ENCODE results near the gene CNIH3.

CNIH3 gene

GRCh38 chr1:224691148-224691925, 75.2 kb downstream of the CNIH3 start:
- no peak overlapping the region for H3K4me2 ChIP-seq (ENCODE audit: low read length)
- peaks cover 4% of the 10 kb centered on the region for H3K27me3 ChIP-seq (ENCODE audit: control insufficient read depth, insufficient read depth, low read length)
- no peaks in the 10 kb centered on the region for H3K9me3 ChIP-seq (replicated peaks; ENCODE audit: low read length)
- no peaks in the 10 kb centered on the region for H3K36me3 ChIP-seq (ENCODE audit: insufficient read depth, low read length)
- H3K9ac ChIP-seq (ENCODE audit: low read depth, low read length) = no peak overlapping the region
- H3K4me1 ChIP-seq (ENCODE audit: control insufficient read depth, insufficient read depth, low read length) = no peaks in the 10 kb centered on the region
- no peak overlapping the region for H3K4me3 ChIP-seq (ENCODE audit: low read length)

- H3K4me3 ChIP-seq (ENCODE audit: low read length) = no peak overlapping the region
- H3K9me3 ChIP-seq (replicated peaks; ENCODE audit: low read length) = no peaks in the 10 kb centered on the region
- peaks cover 7% of the 10 kb centered on the region for H3K27me3 ChIP-seq (ENCODE audit: control insufficient read depth, insufficient read depth, low read length)
- H3K9ac ChIP-seq (ENCODE audit: low read depth, low read length) = no peak overlapping the region
- no peaks in the 10 kb centered on the region for H3K4me1 ChIP-seq (ENCODE audit: control insufficient read depth, insufficient read depth, low read length)
- no peak overlapping the region for H3K4me2 ChIP-seq (ENCODE audit: low read length)
- H3K36me3 ChIP-seq (ENCODE audit: insufficient read depth, low read length) = no peaks in the 10 kb centered on the region
Measured at GRCh38 chr1:224694969-224695368, 78.9 kb downstream of the CNIH3 start.

GRCh38 chr1:224696021-224696420, 79.9 kb downstream of the CNIH3 start:
- H3K9ac ChIP-seq (ENCODE audit: low read depth, low read length) = no peak overlapping the region
- no peaks in the 10 kb centered on the region for H3K9me3 ChIP-seq (replicated peaks; ENCODE audit: low read length)
- H3K4me2 ChIP-seq (ENCODE audit: low read length) = no peak overlapping the region
- no peak overlapping the region for H3K4me3 ChIP-seq (ENCODE audit: low read length)
- H3K27me3 ChIP-seq (ENCODE audit: control insufficient read depth, insufficient read depth, low read length) = peaks cover 7% of the 10 kb centered on the region
- no peaks in the 10 kb centered on the region for H3K4me1 ChIP-seq (ENCODE audit: control insufficient read depth, insufficient read depth, low read length)
- H3K36me3 ChIP-seq (ENCODE audit: insufficient read depth, low read length) = no peaks in the 10 kb centered on the region

DNA sequence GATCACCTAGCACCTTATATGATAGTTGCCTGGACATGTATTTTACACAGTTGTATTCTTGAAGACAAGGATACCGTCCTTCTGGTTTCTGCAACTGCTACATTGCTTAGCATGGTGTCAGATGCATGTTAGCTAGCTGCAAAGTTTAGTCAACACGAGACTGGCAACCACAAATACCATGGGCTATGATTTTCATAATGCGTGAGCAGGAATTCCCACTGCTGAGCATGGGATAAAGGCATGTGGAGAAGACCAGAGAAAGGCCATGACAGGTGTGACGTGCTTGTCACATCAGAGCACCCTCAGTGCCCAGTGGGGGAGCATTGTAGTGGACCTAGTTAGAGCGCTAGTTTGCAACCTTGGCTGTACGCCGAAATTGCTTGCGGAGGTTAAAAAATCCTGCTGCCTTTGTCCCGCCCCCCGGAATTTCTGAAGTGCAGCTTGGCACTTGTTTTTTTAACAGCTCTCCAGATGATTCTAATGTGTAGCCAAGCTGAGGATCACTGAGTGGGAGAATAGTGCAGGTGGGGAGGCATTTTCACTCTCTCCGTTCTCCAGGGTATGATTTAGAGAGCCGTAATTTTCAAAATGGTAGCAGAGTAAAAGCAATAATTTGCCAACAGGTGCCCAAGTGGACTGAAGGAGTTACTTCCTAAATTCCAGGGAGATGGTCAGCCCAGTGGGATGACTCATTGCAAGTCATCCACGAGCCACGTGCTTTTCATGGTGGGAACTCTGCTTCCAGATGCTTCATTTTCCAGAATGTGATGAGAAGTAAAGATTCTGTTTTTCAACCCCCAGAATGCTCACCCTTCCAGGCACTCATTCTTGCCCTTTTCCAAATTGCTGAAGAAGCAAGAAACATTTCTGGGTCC, 81.0 kb downstream of the CNIH3 start:
- Histone ChIP-seq H3K4me3 (ENCODE audit: low read length) (no peak overlapping the region), H3K27me3 (ENCODE audit: control insufficient read depth, insufficient read depth, low read length) (peaks cover 10% of the 10 kb centered on the region), H3K4me2 (ENCODE audit: low read length) (no peak overlapping the region), H3K36me3 (ENCODE audit: insufficient read depth, low read length) (no peaks in the 10 kb centered on the region), H3K9me3 (replicated peaks; ENCODE audit: low read length) (no peaks in the 10 kb centered on the region), H3K9ac (ENCODE audit: low read depth, low read length) (no peak overlapping the region), H3K4me1 (ENCODE audit: control insufficient read depth, insufficient read depth, low read length) (no peaks in the 10 kb centered on the region)

- Histone ChIP-seq H3K4me1 (ENCODE audit: control insufficient read depth, insufficient read depth, low read length) (no peaks in the 10 kb centered on the region), H3K27me3 (ENCODE audit: control insufficient read depth, insufficient read depth, low read length) (peaks cover 10% of the 10 kb centered on the region), H3K9ac (ENCODE audit: low read depth, low read length) (no peak overlapping the region), H3K36me3 (ENCODE audit: insufficient read depth, low read length) (no peaks in the 10 kb centered on the region), H3K9me3 (replicated peaks; ENCODE audit: low read length) (no peaks in the 10 kb centered on the region), H3K4me3 (ENCODE audit: low read length) (no peak overlapping the region), H3K4me2 (ENCODE audit: low read length) (no peak overlapping the region)
Measured at GRCh38 chr1:224698015-224698451, 81.9 kb downstream of the CNIH3 start.

- H3K4me2 ChIP-seq (ENCODE audit: low read length) = no peak overlapping the region
- H3K9me3 ChIP-seq (replicated peaks; ENCODE audit: low read length) = no peaks in the 10 kb centered on the region
- no peak overlapping the region for H3K4me3 ChIP-seq (ENCODE audit: low read length)
- H3K4me1 ChIP-seq (ENCODE audit: control insufficient read depth, insufficient read depth, low read length) = no peaks in the 10 kb centered on the region
- no peaks in the 10 kb centered on the region for H3K36me3 ChIP-seq (ENCODE audit: insufficient read depth, low read length)
- peaks cover 15% of the 10 kb centered on the region for H3K27me3 ChIP-seq (ENCODE audit: control insufficient read depth, insufficient read depth, low read length)
- H3K9ac ChIP-seq (ENCODE audit: low read depth, low read length) = no peak overlapping the region
Measured at GRCh38 chr1:224700918-224701531, 84.9 kb downstream of the CNIH3 start.

- no peaks in the 10 kb centered on the region for H3K36me3 ChIP-seq (ENCODE audit: insufficient read depth, low read length)
- peaks cover 11% of the 10 kb centered on the region for H3K27me3 ChIP-seq (ENCODE audit: control insufficient read depth, insufficient read depth, low read length)
- no peak overlapping the region for H3K9ac ChIP-seq (ENCODE audit: low read depth, low read length)
- peaks cover 11% of the 10 kb centered on the region for H3K4me1 ChIP-seq (ENCODE audit: control insufficient read depth, insufficient read depth, low read length)
- no peaks in the 10 kb centered on the region for H3K9me3 ChIP-seq (replicated peaks; ENCODE audit: low read length)
- no peak overlapping the region for H3K4me2 ChIP-seq (ENCODE audit: low read length)
- no peak overlapping the region for H3K4me3 ChIP-seq (ENCODE audit: low read length)
Measured at GRCh38 chr1:224703702-224704101, 87.6 kb downstream of the CNIH3 start.

GRCh38 chr1:224704107-224704735, 88.1 kb downstream of the CNIH3 start:
- Histone ChIP-seq H3K36me3 (ENCODE audit: insufficient read depth, low read length) (no peaks in the 10 kb centered on the region), H3K9ac (ENCODE audit: low read depth, low read length) (no peak overlapping the region), H3K27me3 (ENCODE audit: control insufficient read depth, insufficient read depth, low read length) (peaks cover 11% of the 10 kb centered on the region), H3K4me2 (ENCODE audit: low read length) (no peak overlapping the region), H3K4me1 (ENCODE audit: control insufficient read depth, insufficient read depth, low read length) (peaks cover 11% of the 10 kb centered on the region), H3K9me3 (replicated peaks; ENCODE audit: low read length) (no peaks in the 10 kb centered on the region), H3K4me3 (ENCODE audit: low read length) (no peak overlapping the region)

- H3K4me2 ChIP-seq (ENCODE audit: low read length) = no peak overlapping the region
- H3K4me3 ChIP-seq (ENCODE audit: low read length) = no peak overlapping the region
- H3K9ac ChIP-seq (ENCODE audit: low read depth, low read length) = no peak overlapping the region
- peaks cover 11% of the 10 kb centered on the region for H3K4me1 ChIP-seq (ENCODE audit: control insufficient read depth, insufficient read depth, low read length)
- H3K27me3 ChIP-seq (ENCODE audit: control insufficient read depth, insufficient read depth, low read length) = peaks cover 11% of the 10 kb centered on the region
- no peaks in the 10 kb centered on the region for H3K36me3 ChIP-seq (ENCODE audit: insufficient read depth, low read length)
- H3K9me3 ChIP-seq (replicated peaks; ENCODE audit: low read length) = no peaks in the 10 kb centered on the region
Measured at GRCh38 chr1:224705578-224705977, 89.5 kb downstream of the CNIH3 start.

GRCh38 chr1:224707843-224708725, 92.0 kb downstream of the CNIH3 start:
- Histone ChIP-seq H3K9ac (ENCODE audit: low read depth, low read length) (no peak overlapping the region), H3K4me3 (ENCODE audit: low read length) (no peak overlapping the region), H3K9me3 (replicated peaks; ENCODE audit: low read length) (no peaks in the 10 kb centered on the region), H3K4me2 (ENCODE audit: low read length) (peak overlapping the region; percentile 11), H3K36me3 (ENCODE audit: insufficient read depth, low read length) (no peaks in the 10 kb centered on the region), H3K4me1 (ENCODE audit: control insufficient read depth, insufficient read depth, low read length) (peaks cover 11% of the 10 kb centered on the region), H3K27me3 (ENCODE audit: control insufficient read depth, insufficient read depth, low read length) (peaks cover 14% of the 10 kb centered on the region)
